ENCODE measurements around the gene SHISA9.

SHISA9 gene

DNA sequence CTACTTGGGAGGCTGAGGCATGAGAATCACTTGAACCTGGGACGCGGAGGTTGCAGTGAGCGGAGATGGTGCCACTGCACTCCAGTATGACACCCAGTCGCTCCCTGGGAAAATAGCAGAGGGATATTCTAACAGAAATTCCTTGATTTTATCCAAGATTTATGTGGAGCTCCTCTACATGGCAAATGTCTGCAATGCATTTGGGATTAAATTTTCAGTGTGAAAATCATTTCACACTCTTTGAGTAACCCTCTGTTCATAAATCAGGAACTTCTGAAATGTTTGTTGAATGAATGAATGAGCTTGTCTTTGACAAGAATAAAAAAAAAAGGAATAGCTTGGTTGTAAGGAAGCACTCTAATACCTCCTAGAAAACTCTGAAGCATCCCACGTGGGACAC lies 305.8 kb downstream of the SHISA9 start:
- FAIRE-seq (no peak), DNase-seq (ENCODE audit: insufficient read length, low spot score) (no peak)
- TF ChIP-seq, protein P1, sequence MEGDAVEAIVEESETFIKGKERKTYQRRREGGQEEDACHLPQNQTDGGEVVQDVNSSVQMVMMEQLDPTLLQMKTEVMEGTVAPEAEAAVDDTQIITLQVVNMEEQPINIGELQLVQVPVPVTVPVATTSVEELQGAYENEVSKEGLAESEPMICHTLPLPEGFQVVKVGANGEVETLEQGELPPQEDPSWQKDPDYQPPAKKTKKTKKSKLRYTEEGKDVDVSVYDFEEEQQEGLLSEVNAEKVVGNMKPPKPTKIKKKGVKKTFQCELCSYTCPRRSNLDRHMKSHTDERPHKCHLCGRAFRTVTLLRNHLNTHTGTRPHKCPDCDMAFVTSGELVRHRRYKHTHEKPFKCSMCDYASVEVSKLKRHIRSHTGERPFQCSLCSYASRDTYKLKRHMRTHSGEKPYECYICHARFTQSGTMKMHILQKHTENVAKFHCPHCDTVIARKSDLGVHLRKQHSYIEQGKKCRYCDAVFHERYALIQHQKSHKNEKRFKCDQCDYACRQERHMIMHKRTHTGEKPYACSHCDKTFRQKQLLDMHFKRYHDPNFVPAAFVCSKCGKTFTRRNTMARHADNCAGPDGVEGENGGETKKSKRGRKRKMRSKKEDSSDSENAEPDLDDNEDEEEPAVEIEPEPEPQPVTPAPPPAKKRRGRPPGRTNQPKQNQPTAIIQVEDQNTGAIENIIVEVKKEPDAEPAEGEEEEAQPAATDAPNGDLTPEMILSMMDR (IDR thresholded peaks at IDR 0.05; ENCODE audit: insufficient read depth, missing control alignments) = no peak

DNA sequence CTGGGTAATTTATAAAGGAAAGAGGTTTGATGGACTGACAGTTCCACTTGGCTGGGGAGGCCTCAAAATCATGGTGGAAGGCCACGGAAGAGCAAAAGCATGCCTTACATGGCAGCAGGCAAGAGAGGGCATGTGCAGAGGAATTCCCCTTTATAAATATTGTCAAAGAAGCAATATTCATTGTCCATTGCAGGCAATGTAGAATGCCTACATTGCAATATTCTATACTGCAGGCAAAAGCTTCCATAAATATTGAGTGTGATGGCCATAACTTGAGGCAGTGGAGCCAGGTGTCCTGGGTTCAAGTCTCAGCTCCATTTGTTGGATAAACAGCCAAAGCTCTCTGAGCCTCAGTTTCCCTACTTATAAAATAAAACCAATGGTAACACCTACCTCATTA lies 322.3 kb downstream of the SHISA9 start:
- FAIRE-seq = no peak
- TF ChIP-seq, protein P1 (IDR thresholded peaks at IDR 0.05; ENCODE audit: insufficient read depth, missing control alignments) = no peak
- no peak for DNase-seq (ENCODE audit: insufficient read length, low spot score)

DNA sequence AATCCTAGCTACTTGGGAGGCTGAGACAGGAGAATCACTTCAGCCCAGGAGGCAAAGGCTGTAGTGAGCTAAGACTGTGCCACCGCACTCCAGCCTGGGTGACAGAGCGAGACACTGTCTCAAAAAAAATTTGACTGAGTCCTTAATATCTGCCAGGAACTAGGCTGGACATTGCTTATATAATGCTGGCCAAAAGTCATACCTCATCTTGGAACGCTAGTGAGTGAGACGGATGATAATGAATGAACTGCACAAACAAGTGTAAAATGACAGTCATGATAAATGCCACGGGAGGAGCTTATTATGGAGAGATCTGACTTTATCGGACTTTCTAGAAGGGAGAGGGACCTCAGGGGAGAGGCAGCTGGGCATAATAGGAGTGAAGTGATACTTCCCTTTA lies 327.6 kb downstream of the SHISA9 start:
- DNase-seq (ENCODE audit: insufficient read length, low spot score) = no peak
- no peak for FAIRE-seq
- TF ChIP-seq, protein P1 (IDR thresholded peaks at IDR 0.05; ENCODE audit: insufficient read depth, missing control alignments) = no peak

DNA sequence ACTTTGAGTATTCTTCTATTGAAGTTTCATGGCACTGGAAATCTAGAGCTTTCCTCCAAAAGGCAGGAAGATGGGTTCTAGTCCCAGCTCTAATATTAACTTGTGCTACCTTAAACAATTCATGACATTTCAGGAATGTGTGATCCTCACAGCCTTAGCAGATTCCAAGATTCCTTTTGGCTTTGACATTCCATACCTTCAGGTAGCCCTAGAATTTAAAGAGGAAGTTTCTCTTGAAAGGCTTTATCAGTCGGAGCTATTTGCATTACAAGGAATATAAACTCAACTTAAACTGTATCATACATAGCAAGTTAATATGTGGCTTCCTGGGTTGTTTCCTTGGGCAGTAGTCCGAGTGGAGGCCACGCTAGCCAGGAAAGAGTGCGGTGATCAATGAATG lies 330.0 kb downstream of the SHISA9 start:
- no peak for FAIRE-seq
- DNase-seq (ENCODE audit: insufficient read length, low spot score) = no peak
- TF ChIP-seq, protein P1 (IDR thresholded peaks at IDR 0.05; ENCODE audit: insufficient read depth, missing control alignments) = no peak

DNA sequence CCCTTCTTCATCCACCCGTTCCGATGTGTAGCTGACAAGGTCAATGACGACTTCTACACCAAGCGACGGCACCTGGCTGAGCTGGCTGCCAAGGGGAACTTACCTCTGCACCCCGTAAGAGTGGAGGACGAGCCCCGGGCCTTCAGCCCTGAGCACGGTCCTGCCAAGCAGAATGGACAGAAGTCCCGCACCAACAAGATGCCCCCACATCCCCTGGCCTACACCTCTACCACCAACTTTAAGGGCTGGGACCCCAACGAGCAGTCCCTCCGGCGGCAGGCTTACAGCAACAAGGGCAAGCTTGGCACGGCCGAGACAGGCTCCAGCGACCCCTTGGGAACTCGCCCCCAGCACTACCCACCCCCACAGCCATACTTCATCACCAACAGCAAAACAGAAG lies 333.6 kb downstream of the SHISA9 start:
- TF ChIP-seq, protein P1 (IDR thresholded peaks at IDR 0.05; ENCODE audit: insufficient read depth, missing control alignments) = no peak
- FAIRE-seq = no peak
- no peak for DNase-seq (ENCODE audit: insufficient read length, low spot score)

DNA sequence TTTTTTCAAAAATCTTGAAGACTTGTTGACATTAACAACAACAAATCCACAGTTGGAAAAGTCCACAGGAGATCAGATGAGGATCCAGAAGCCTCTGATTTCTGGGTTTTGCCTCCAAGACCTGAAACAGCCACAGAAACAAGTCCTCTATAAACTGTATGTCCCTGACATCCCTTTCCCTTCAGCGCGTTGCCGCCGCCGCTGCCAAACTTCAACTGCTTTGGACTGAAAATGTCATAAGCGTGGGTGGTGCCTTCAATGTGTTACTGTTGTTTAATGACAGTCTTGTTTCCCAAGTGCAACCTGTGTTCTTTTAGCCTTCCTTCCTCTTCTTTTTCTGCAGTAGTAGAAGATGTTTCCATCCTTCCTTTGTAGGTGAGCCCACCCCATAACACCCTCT lies 334.9 kb downstream of the SHISA9 start:
- DNase-seq (ENCODE audit: insufficient read length, low spot score) = no peak
- TF ChIP-seq, protein P1 (IDR thresholded peaks at IDR 0.05; ENCODE audit: insufficient read depth, missing control alignments) = no peak
- no peak for FAIRE-seq

DNA sequence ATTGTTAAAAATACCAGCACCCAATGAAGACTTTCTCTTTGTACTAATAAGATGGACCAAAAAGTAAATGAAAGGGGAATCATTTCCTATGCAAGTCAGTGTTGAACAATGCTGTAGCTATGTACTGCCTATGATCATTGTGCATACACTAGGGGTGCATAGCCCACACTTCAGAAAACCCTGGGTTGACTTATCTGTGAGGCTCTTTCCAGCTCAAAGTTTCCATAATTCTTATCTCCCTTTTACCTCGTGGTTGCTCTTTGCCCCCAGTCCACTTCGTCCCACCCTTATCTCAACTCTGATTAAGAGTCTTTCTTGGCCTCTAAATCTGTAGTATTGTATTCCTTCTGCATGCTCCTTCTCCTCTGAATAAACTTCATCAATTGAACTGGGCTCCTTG lies 336.8 kb downstream of the SHISA9 start:
- TF ChIP-seq, protein P1 (IDR thresholded peaks at IDR 0.05; ENCODE audit: insufficient read depth, missing control alignments) = no peak
- FAIRE-seq (no peak), DNase-seq (ENCODE audit: insufficient read length, low spot score) (no peak)
